GM12873 (cell line): ENCODE results near the gene SF3B3.

Experiments
- TF ChIP-seq, protein P1 (sequence below): IDR thresholded peaks from 2 replicates; pipeline ENCODE4 v1.5.1; 2012; ENCODE audit warnings: low read depth, mild to moderate bottlenecking, moderate library complexity, low read length, control low read depth; ENCODE audit not compliant: insufficient read depth; ENCODE audit errors: missing control alignments

The SF3B3 gene

DNA sequence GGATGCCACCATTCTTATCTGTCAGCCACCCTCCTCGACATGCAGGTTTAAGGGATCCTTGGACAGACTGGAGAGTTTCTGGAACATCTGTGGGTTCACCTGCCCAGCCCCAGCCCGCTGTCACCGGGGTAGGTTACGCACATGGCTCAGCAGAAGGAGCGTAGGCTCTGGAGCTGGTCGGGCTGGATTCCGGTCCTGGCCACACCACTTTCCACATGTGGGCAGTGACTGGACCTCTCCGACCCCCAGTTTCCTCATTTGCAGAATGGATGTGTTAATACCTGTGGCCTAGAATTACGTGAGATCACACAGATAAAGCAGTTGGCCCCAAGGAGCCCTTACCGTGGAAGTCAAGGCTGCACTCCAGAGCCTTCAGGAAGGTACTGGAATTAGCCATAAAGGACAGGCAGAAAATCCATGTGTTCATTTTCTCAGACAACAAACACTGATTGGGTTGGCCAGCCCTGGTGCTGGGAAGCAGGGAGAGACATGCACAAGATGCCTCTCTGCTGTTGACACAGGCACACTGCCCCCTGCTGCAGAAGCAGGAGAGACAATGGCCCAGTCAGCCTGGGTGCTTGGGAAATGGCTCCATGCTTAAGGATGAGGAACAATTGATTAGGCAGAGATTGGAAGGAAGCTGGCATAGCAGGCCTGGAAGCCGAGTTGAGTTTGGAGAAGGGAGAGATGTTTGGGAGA is 58.8 kb downstream of the SF3B3 start:
- TF ChIP-seq, protein P1, sequence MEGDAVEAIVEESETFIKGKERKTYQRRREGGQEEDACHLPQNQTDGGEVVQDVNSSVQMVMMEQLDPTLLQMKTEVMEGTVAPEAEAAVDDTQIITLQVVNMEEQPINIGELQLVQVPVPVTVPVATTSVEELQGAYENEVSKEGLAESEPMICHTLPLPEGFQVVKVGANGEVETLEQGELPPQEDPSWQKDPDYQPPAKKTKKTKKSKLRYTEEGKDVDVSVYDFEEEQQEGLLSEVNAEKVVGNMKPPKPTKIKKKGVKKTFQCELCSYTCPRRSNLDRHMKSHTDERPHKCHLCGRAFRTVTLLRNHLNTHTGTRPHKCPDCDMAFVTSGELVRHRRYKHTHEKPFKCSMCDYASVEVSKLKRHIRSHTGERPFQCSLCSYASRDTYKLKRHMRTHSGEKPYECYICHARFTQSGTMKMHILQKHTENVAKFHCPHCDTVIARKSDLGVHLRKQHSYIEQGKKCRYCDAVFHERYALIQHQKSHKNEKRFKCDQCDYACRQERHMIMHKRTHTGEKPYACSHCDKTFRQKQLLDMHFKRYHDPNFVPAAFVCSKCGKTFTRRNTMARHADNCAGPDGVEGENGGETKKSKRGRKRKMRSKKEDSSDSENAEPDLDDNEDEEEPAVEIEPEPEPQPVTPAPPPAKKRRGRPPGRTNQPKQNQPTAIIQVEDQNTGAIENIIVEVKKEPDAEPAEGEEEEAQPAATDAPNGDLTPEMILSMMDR, result peak; percentile 61

DNA sequence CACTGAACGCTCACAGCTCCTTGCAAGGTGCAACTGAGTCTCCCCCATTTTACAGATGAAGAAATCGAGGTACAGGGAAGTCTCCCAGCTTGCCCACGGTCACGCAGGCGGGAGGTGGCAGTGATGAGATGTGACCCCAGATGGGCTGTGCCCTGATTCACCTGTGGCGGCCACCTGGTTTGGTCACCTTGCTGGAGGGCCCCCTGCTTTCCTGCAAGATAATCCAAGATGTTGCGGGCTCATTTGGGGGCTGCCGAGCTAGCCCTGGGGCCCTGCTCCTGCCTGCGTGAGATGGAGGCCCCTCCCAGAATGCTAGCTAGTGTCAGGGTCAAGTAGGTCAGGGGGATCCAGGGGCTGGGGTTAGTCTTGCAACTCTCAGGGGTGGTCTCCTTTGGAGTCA is 63.1 kb downstream of the SF3B3 start:
- TF ChIP-seq, protein P1, result no peak

DNA sequence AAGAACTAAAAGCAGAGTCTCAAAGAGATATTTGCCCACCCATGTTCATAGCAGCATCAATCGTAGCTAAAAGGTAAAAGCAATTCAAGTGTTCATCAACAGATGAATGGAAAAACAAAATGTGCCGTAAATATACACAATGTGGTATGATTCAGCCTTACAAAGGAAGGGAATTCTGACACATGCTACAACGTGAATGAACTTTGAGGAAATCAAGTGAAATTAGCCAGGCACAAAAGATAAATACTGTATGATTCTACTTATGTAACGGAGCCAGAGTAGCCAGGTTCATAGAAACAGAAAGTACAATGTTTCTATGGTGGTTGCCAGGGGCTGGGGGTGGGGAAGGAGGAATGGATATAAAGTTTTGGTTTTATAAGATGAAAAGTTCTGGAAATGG is 64.9 kb downstream of the SF3B3 start:
- TF ChIP-seq, protein P1, result no peak

DNA sequence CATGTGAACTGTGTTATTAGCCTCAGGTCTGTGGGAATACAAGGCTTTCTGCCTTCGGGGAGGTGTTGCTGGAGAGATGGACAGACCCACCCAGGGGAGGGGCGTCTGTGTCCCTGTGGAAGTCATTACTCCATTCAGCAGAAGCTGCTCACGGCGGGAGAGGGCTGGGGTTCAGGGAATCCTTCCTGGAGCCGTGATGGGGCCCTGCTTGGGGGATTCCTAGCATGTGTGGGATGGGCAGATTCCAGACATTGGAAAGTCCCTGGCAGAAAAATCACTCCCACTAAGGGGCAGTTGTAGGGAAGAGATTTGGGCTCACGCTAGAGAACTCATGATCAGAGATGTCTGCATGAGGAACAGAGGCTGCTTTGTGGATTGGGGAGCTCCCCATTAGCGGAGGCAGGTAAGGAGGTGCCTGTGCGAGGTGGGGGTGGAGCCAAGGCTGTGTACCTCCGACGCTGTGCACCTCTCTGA is 66.4 kb downstream of the SF3B3 start:
- TF ChIP-seq, protein P1, result no peak

DNA sequence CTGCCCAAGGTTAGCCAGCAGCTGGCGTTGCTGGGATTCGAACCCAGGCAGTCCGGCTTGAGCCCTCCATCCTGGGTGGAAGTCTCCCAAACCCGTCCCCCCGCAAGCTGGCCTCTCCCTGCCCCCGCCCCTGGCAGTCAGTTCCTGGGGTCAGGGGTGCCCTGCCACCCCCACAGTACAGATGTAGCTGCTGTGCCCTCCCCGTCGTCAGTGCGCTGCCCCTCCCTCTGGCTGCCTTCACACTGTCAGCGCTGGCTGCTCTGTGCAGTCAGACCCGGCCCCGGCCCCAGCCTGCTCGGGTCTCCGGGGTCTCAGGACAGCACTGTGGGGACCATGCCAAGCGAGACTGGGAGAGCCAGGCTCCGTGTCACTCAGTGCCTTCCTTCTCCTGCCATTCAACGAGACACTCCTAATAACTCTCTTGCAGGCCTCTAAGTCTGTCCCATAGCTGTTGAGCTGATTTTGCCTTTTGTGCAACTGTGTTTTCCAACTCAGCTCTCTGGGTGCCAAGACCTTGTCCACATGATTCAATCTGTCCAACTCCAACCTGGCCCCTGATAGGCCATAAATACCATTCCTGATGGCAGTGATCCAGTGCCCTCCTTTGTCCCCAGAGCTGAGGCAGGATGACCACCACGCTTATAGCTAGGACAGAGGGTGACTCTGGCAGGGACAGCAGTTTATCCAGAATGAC is 67.3 kb downstream of the SF3B3 start:
- TF ChIP-seq, protein P1, result no peak

DNA sequence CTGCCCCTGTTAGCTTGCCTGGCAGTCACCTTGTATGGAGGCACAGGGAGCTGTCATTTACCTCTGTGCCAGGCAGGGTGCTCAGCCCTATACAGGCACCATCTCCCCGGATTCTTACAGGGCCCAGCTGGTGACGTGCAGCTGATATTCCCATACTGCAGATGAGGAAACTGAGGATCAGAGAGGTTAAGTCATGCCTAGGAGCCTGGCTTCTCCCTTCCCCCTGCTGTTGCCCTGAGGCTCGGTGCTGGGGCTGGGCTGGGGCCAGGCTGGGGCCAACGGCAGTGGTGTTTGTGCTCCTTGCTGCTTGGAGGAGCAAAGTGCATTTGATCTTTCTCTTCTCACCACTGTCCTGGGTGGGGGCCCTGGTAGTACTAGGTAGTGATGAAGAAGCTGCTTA is 68.0 kb downstream of the SF3B3 start:
- TF ChIP-seq, protein P1, result no peak

DNA sequence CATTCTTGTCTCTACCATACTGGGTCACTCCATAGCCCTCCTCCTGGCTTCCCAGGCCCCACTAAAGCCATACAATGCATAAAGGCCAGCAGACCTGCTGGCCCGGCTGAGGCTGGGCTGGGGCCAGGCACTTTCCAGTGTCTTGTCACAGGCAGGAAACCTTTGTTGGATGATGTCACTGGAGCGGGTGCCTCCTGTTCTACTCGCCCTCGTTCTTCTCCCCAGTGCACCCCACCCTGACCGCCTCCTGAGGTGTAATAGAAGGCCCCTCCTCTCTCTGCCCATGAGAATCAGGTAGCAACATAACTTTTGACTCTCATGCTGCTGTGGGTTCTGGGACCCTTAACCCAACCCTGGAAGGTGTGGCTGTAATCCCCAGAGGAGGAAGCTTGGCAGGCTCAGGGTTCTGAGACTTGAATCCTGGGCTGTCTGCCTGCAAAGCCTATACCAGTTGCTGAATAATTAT is 68.5 kb downstream of the SF3B3 start:
- TF ChIP-seq, protein P1, result no peak
